HEK293T (cell line): ENCODE results near the gene TARDBP.

Experiments
- CTCF ChIA-PET: fragments of 350-600 bp; formaldehyde crosslinking; extraction: SDS; loops from one replicate; lab custom pipeline; 2021; ENCODE audit warnings: antibody characterized with exemption, inconsistent platforms; lab: Yijun Ruan, JAX
- POLR2A ChIA-PET: fragments of 350-600 bp; formaldehyde crosslinking; extraction: SDS; loops from one replicate; lab custom pipeline; 2020; ENCODE audit warnings: antibody characterized with exemption, inconsistent platforms; lab: Yijun Ruan, JAX
- DNase-seq: peaks from one replicate; pipeline ENCODE4 v3.0.0; 2012; ENCODE audit warnings: mixed read lengths; ENCODE audit errors: extremely low spot score
- ARNT ChIP-seq: fragments of 450-650 bp; IDR thresholded peaks from 2 replicates; pipeline ENCODE4 v1.6.1; 2017; ENCODE audit warnings: mild to moderate bottlenecking
- BHLHE40 ChIP-seq: fragments of 450-650 bp; IDR thresholded peaks from 2 replicates; pipeline ENCODE4 v1.6.1; 2016; ENCODE audit warnings: mild to moderate bottlenecking, moderate library complexity, borderline replicate concordance
- CTBP1 ChIP-seq: fragments of 450-650 bp; IDR thresholded peaks from 2 replicates; pipeline ENCODE4 v1.6.1; 2016; ENCODE audit warnings: borderline replicate concordance
- ELF4 ChIP-seq: fragments of 450-650 bp; IDR thresholded peaks from 2 replicates; pipeline ENCODE4 v1.6.1; 2017; ENCODE audit warnings: antibody characterized with exemption
- FOXA1 ChIP-seq: fragments of 450-650 bp; IDR thresholded peaks from 2 replicates; pipeline ENCODE4 v1.6.1; 2016; ENCODE audit warnings: mild to moderate bottlenecking
- FOXK2 ChIP-seq: fragments of 450-650 bp; IDR thresholded peaks from 2 replicates; pipeline ENCODE4 v1.6.1; 2016; ENCODE audit warnings: mild to moderate bottlenecking
- FOXM1 ChIP-seq: fragments of 450-650 bp; IDR thresholded peaks from 2 replicates; pipeline ENCODE4 v1.6.1; 2017; ENCODE audit warnings: mild to moderate bottlenecking, borderline replicate concordance
- HDGF ChIP-seq: fragments of 450-650 bp; IDR thresholded peaks from 2 replicates; pipeline ENCODE4 v1.6.1; 2017; ENCODE audit warnings: antibody characterized with exemption, borderline replicate concordance
- L3MBTL2 ChIP-seq: fragments of 450-650 bp; conservative IDR thresholded peaks from 2 replicates; pipeline ENCODE4 v1.6.1; 2016; ENCODE audit warnings: mild to moderate bottlenecking
- LEF1 ChIP-seq: fragments of 450-650 bp; IDR thresholded peaks from 2 replicates; pipeline ENCODE4 v1.6.1; 2017; ENCODE audit warnings: mild to moderate bottlenecking, borderline replicate concordance
- NFRKB ChIP-seq: fragments of 450-650 bp; IDR thresholded peaks from 2 replicates; pipeline ENCODE4 v1.6.1; 2016; ENCODE audit warnings: mild to moderate bottlenecking, moderate library complexity
- PKNOX1 ChIP-seq: fragments of 450-650 bp; IDR thresholded peaks from 2 replicates; pipeline ENCODE4 v1.6.1; 2016
- SP1 ChIP-seq: fragments of 450-650 bp; IDR thresholded peaks from 2 replicates; pipeline ENCODE4 v1.6.1; 2017
- SUZ12 ChIP-seq: fragments of 450-650 bp; IDR thresholded peaks from 2 replicates; pipeline ENCODE4 v1.6.1; 2016; ENCODE audit warnings: mild to moderate bottlenecking
- TARDBP ChIP-seq: fragments of 450-650 bp; IDR thresholded peaks from 2 replicates; pipeline ENCODE4 v1.6.1; 2016
- ZNF384 ChIP-seq: fragments of 450-650 bp; IDR thresholded peaks from 2 replicates; pipeline ENCODE4 v1.6.1; 2016

The TARDBP gene

GRCh38 chr1:11053758-11054137, 41.3 kb downstream of the TARDBP start:
- CTCF ChIA-PET, result interaction anchor here (0.9 to 2.8 kb wide), 3 partner anchors 16 to 23 kb away, joined by 4 to 16 read pairs (median 13); no protein-coding TSS in a partner anchor
- POLR2A ChIA-PET, result interaction anchor here (1.0 to 1.1 kb wide), 2 partner anchors 16 to 17 kb away, joined by 3 read pairs; no protein-coding TSS in a partner anchor
- DNase-seq, result no peak
- no peak for TF ChIP-seq ARNT
- no peak for TF ChIP-seq ELF4
- no peak for TF ChIP-seq LEF1

- ChIA-PET POLR2A (interaction anchor here (1.0 to 1.1 kb wide), 2 partner anchors 16 to 17 kb away, joined by 3 read pairs; no protein-coding TSS in a partner anchor), CTCF (interaction anchor here (0.9 to 2.7 kb wide), 2 partner anchors 17 to 22 kb away, joined by 4 to 13 read pairs; no protein-coding TSS in a partner anchor)
- no peak for TF ChIP-seq NFRKB
- no peak for TF ChIP-seq TARDBP
- no peak for TF ChIP-seq ELF4
- TF ChIP-seq ARNT, result no peak
- no peak for TF ChIP-seq BHLHE40
- no peak for TF ChIP-seq LEF1
- no peak for TF ChIP-seq FOXM1
- no peak for TF ChIP-seq ZNF384
- TF ChIP-seq PKNOX1, result no peak
- TF ChIP-seq L3MBTL2, result no peak
- DNase-seq, result no peak
Observed at GRCh38 chr1:11054181-11054580, 41.7 kb downstream of the TARDBP start.

GRCh38 chr1:11054666-11055065, 42.2 kb downstream of the TARDBP start:
- ChIA-PET POLR2A (interaction anchor here (1.0 kb wide), 1 partner anchor 16 kb away, joined by 3 read pairs; no protein-coding TSS in a partner anchor), CTCF (interaction anchor here (0.9 to 2.7 kb wide), 2 partner anchors 17 to 22 kb away, joined by 4 to 13 read pairs; no protein-coding TSS in a partner anchor)

GRCh38 chr1:11055676-11056075, 43.2 kb downstream of the TARDBP start:
- ChIA-PET CTCF (interaction anchor here (2.7 kb wide), 1 partner anchor 18 kb away, joined by 13 read pairs; no protein-coding TSS in a partner anchor), POLR2A (interaction anchor here (0.8 kb wide), 1 partner anchor 57 kb away, joined by 3 read pairs; no protein-coding TSS in a partner anchor)
- TF ChIP-seq ELF4 (no peak), CTBP1 (no peak), LEF1 (no peak), SUZ12 (no peak), FOXK2 (no peak), L3MBTL2 (no peak), BHLHE40 (no peak), SP1 (no peak), FOXA1 (no peak), PKNOX1 (no peak), HDGF (no peak), TARDBP (no peak), ZNF384 (no peak), NFRKB (no peak), FOXM1 (no peak), ARNT (no peak)
- no peak for DNase-seq

More at GRCh38 chr1:11054666-11055065, 42.2 kb downstream of the TARDBP start:
- no peak for TF ChIP-seq SUZ12
- TF ChIP-seq HDGF, result no peak
- TF ChIP-seq ELF4, result no peak
- no peak for TF ChIP-seq NFRKB
- TF ChIP-seq FOXA1, result no peak
- TF ChIP-seq FOXM1, result no peak
- no peak for TF ChIP-seq SP1
- no peak for TF ChIP-seq CTBP1
- TF ChIP-seq LEF1, result no peak
- TF ChIP-seq FOXK2, result no peak
- DNase-seq, result no peak

GRCh38 chr1:11056504-11056903, 44.0 kb downstream of the TARDBP start:
- ChIA-PET CTCF (interaction anchor here (2.7 kb wide), 1 partner anchor 19 kb away, joined by 13 read pairs; no protein-coding TSS in a partner anchor), POLR2A (interaction anchor here (0.8 to 1.1 kb wide), 2 partner anchors 43 to 56 kb away, joined by 3 read pairs; partner anchors contain the start of gene EXOSC10)
- no peak for TF ChIP-seq HDGF
- no peak for TF ChIP-seq PKNOX1
- TF ChIP-seq ARNT, result no peak
- no peak for TF ChIP-seq ELF4
- no peak for TF ChIP-seq FOXA1
- TF ChIP-seq CTBP1, result no peak
- TF ChIP-seq NFRKB, result no peak
- no peak for TF ChIP-seq LEF1
- no peak for TF ChIP-seq ZNF384
- TF ChIP-seq FOXK2, result no peak
- TF ChIP-seq SUZ12, result no peak
- no peak for TF ChIP-seq BHLHE40
- TF ChIP-seq FOXM1, result no peak
- TF ChIP-seq SP1, result no peak
- no peak for TF ChIP-seq L3MBTL2
- no peak for TF ChIP-seq TARDBP
- no peak for DNase-seq

- no peak for DNase-seq
- CTCF ChIA-PET, result no interaction called here
- POLR2A ChIA-PET, result no interaction called here
- no peak for TF ChIP-seq FOXM1
- TF ChIP-seq ARNT, result no peak
- no peak for TF ChIP-seq L3MBTL2
- TF ChIP-seq FOXA1, result no peak
- no peak for TF ChIP-seq ZNF384
- TF ChIP-seq CTBP1, result no peak
- no peak for TF ChIP-seq NFRKB
- no peak for TF ChIP-seq ELF4
- no peak for TF ChIP-seq SP1
- TF ChIP-seq LEF1, result no peak
- no peak for TF ChIP-seq HDGF
- no peak for TF ChIP-seq PKNOX1
Observed at GRCh38 chr1:11057477-11057876, 45.0 kb downstream of the TARDBP start.
